Aorta (tissue), 5 donors: ENCODE results near the gene MREG. TPM values are rescaled to one million over a fixed set of nuclear protein-coding genes. Genes with fewer than 3 reads are reported as not detected.
"Not testable (repeated sequence)": the region's sequence is repeated elsewhere in the genome, so short reads cannot be mapped to it uniquely, and the experiment has no call there.

Experiments
- ATAC-seq: fragments of 200-7000 bp; cut with Tn5 transposase; one replicate; pipeline ENCODE4 v1.9.1; 2022; ENCODE audit warnings: moderate library complexity; ENCODE audit not compliant: low FRiP score
- DNase-seq, 2 donors: peaks; one replicate each; pipeline ENCODE4 v3.0.0-alpha.2; 2020
- H3K27ac ChIP-seq, 2 donors: one replicate each; pipeline ENCODE4 v1.5.1; 2013; ENCODE audit warnings: low read length in 2 of 2, mild to moderate bottlenecking in 2 of 2, moderate library complexity in 2 of 2, control low read depth in 1 of 2, inconsistent platforms in 1 of 2, low read depth in 1 of 2
- H3K27me3 ChIP-seq, 2 donors: one replicate each; pipeline ENCODE4 v1.6.1; 2013; ENCODE audit warnings: control low read depth in 1 of 2, low read length in 1 of 2, mild to moderate bottlenecking in 1 of 2, moderate library complexity in 1 of 2; ENCODE audit not compliant: insufficient read depth in 2 of 2, control insufficient read depth in 1 of 2
- H3K36me3 ChIP-seq, 2 donors: one replicate each; pipeline ENCODE4 v1.6.1; 2013; ENCODE audit warnings: control low read depth in 1 of 2, low read length in 1 of 2, mild to moderate bottlenecking in 1 of 2; ENCODE audit not compliant: insufficient read depth in 2 of 2, control insufficient read depth in 1 of 2
- H3K4me1 ChIP-seq, 2 donors: one replicate each; pipeline ENCODE4 v1.6.1; 2013; ENCODE audit warnings: low read length in 2 of 2, control low read depth in 1 of 2, mild to moderate bottlenecking in 1 of 2, moderate library complexity in 1 of 2; ENCODE audit not compliant: insufficient read depth in 2 of 2, control insufficient read depth in 1 of 2
- H3K4me3 ChIP-seq, 2 donors: one replicate each; pipeline ENCODE4 v1.5.1; 2013; ENCODE audit warnings: low read length in 2 of 2, control low read depth in 1 of 2, mild to moderate bottlenecking in 1 of 2
- H3K9me3 ChIP-seq: one replicate; pipeline ENCODE4 v1.6.1; 2013; ENCODE audit warnings: mild to moderate bottlenecking, low read length; ENCODE audit not compliant: control insufficient read depth
- WGBS, 2 donors: extraction: QIAGEN DNeasy Blood & Tissue Kit; methylation state at CpG; one replicate each; pipeline ENCODE4 v1.1.7; 2013; 5-methylcytosine and 5-hydroxymethylcytosine counted together
- intact Hi-C, 2 donors: fragments of 100-400 bp; cut with DNase I; formaldehyde crosslinking; loops; one replicate each; pipeline versions ENCODE4 v1.14.2 to v1.15.0; 2022
- polyA plus RNA-seq, 2 donors: library from polyadenylated mRNA; stranded (reverse); fragments of 200-250 nt; gene quantifications; one replicate each; pipeline ENCODE4 v1.2.3, GENCODE V29; 2013
- total RNA-seq, 2 donors: library from RNA; stranded (reverse); fragmentation: NEBNext Ultra II Directional; extraction: Animal tissue kit (Norgen Biotek cat#: 25700); gene quantifications; one replicate each; pipeline ENCODE4 v1.2.1, GENCODE V29; 2021
- donor health status: healthy with polysubstance abuse.
- donor health status: Bipolar disorder and iron deficiency.
- donor health status: DM: no; HTN: no; CAD: no.
- donor health status: DM: no; HTN: no; CAD: no.
- donor health status: DM: yes; HTN: yes; CAD: no.

Gene MREG
- total and polyA plus RNA-seq, 4 donors: 0.31 to 2.5 (median 1.7) TPM

DNA sequence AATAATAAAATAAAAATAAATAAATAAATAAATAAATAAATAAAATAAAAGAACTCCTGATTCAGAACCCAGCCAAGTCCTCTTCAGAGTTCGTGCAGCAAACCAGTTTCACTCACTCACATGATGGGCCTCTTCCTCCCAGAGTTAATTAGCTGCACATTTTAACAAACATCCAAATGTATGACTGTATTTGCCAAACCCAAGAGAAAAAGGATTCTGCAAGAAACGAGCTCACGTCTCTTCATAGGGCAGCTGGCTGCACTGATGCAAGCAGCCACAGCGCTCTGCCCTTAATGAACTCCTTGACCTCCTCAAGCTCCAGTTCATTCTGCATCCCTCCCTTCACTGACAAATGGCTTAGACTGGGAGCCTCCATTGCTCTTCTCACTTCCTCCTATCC is 55.1 kb downstream of the MREG start:
- WGBS, 2 donors: 91 to 93% methylated on average over 4 of the region's 4 CpGs
- H3K27me3 ChIP-seq: no peaks in the 10 kb centered on the region
- H3K36me3 ChIP-seq: no peaks in the 10 kb centered on the region
- H3K4me1 ChIP-seq: no peaks in the 10 kb centered on the region
- H3K4me3 ChIP-seq: no peak overlapping the region
- H3K27ac ChIP-seq: no peak overlapping the region
- no peak for ATAC-seq
- intact Hi-C loops: no loop called here
- no peaks in the 10 kb centered on the region for H3K9me3 ChIP-seq
- DNase-seq: no peak

GRCh38 chr2:215957354-215958122 is 55.8 kb downstream of the MREG start:
- H3K9me3 ChIP-seq, DNase-seq, H3K4me3 ChIP-seq, ATAC-seq, H3K27me3 ChIP-seq, H3K4me1 ChIP-seq, H3K36me3 ChIP-seq, H3K27ac ChIP-seq, intact Hi-C loops: not testable (repeated sequence)
- 95 to 96% methylated on average over 10 of the region's 10 CpGs for WGBS, 2 donors

- Histone ChIP-seq H3K36me3 (no peaks in the 10 kb centered on the region), H3K4me1 (no peaks in the 10 kb centered on the region), H3K4me3 (no peak overlapping the region), H3K9me3 (no peaks in the 10 kb centered on the region), H3K27ac (no peak overlapping the region), H3K27me3 (no peaks in the 10 kb centered on the region)
- 77 to 84% methylated on average over 4 of the region's 4 CpGs for WGBS, 2 donors
- no peak for ATAC-seq
- DNase-seq: no peak
- intact Hi-C loops: no loop called here
These were observed 60.3 kb downstream of the MREG start for GRCh38 chr2:215952860-215953637.

DNA sequence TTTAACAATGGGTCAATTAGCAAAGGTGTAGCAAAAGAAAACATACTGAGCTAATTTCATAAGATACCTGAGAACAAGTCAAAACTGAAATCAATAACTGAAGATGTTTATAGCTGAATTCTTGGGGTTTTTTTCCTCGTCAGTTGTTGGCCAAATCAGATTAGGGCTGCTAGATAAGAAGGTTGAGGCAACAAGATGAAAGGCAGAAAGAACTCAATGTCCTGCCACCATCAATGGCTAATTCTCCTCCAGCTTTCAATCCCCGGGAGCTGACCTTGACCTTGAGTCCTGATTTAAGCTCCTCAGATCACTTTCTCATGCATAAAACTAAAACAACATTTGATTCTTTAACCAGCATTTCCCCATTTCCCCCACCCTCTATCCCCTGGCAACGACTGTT is 61.8 kb downstream of the MREG start:
- WGBS, 2 donors: 70 to 84% methylated on average over 3 of the region's 3 CpGs
- H3K27ac ChIP-seq: no peak overlapping the region
- no peak for ATAC-seq

GRCh38 chr2:215949991-215950404 is 63.4 kb downstream of the MREG start:
- no peak for ATAC-seq
- no peak for DNase-seq
- Histone ChIP-seq H3K27me3 (no peaks in the 10 kb centered on the region), H3K4me1 (no peaks in the 10 kb centered on the region), H3K36me3 (no peaks in the 10 kb centered on the region), H3K27ac (no peak overlapping the region), H3K9me3 (no peaks in the 10 kb centered on the region), H3K4me3 (no peak overlapping the region)
- intact Hi-C loops: loop anchor here in 1 of 2 donors (1.0 kb wide), 1 partner anchor 73 kb away; no protein-coding TSS in a partner anchor
- WGBS, 2 donors: 61 to 62% methylated on average over 3 of the region's 3 CpGs

More for the DNA sequence above, 61.8 kb downstream of the MREG start:
- DNase-seq: no peak
- Histone ChIP-seq H3K36me3 (no peaks in the 10 kb centered on the region), H3K4me1 (no peaks in the 10 kb centered on the region), H3K9me3 (no peaks in the 10 kb centered on the region), H3K4me3 (no peak overlapping the region), H3K27me3 (no peaks in the 10 kb centered on the region)
- intact Hi-C loops: no loop called here

DNA sequence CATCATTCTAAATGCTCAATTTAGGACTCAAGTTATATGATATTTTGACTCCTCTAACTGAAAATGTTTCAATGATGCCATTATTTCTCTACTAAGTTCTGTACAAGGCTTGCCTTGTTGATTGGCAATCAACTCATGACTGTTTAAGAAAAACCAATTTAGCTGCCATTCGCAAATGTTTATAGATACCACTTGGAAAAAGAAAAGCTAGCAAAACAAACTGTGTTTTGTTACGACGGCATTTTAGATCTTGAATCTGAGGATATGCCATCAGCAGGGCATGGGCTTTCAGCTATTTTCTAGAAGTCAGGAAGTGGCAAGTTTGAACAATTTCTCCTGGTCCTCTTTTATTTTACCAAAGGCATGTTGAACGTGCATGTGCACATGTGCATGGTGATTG is 65.3 kb downstream of the MREG start:
- intact Hi-C loops: no loop called here

DNA sequence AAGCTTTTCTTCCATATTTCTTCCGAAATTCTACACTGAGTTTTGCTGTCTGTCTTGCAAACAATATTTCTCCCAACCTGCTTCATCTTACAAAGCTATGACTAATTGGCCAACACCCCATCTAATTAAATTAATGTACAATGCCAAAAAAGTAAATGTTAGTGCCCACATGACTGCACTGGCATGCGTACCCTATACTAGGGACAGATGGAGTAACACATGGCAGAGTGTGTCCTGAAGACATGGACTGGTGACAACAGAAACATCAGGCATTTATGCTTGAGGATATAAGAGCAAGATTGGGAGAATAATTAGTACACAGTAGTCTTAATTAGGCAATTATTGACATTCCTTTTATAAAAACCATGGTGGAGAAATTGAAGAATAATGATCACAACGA is 66.8 kb downstream of the MREG start:
- H3K4me3 ChIP-seq: no peak overlapping the region
- no peaks in the 10 kb centered on the region for H3K36me3 ChIP-seq
- WGBS, 2 donors: 31 to 32% methylated on average over 3 of the region's 3 CpGs
- no peaks in the 10 kb centered on the region for H3K9me3 ChIP-seq
- H3K4me1 ChIP-seq: no peaks in the 10 kb centered on the region
- no peak for DNase-seq
- intact Hi-C loops: no loop called here
- no peak overlapping the region for H3K27ac ChIP-seq
- no peaks in the 10 kb centered on the region for H3K27me3 ChIP-seq
- ATAC-seq: no peak

More for the DNA sequence above, 65.3 kb downstream of the MREG start:
- H3K4me3 ChIP-seq: no peak overlapping the region
- H3K4me1 ChIP-seq: no peaks in the 10 kb centered on the region
- H3K36me3 ChIP-seq: no peaks in the 10 kb centered on the region
- ATAC-seq (no peak), DNase-seq (no peak)
- H3K27ac ChIP-seq: no peak overlapping the region
- 79 to 88% methylated on average over 4 of the region's 4 CpGs for WGBS, 2 donors
- H3K27me3 ChIP-seq: no peaks in the 10 kb centered on the region
- H3K9me3 ChIP-seq: no peaks in the 10 kb centered on the region

DNA sequence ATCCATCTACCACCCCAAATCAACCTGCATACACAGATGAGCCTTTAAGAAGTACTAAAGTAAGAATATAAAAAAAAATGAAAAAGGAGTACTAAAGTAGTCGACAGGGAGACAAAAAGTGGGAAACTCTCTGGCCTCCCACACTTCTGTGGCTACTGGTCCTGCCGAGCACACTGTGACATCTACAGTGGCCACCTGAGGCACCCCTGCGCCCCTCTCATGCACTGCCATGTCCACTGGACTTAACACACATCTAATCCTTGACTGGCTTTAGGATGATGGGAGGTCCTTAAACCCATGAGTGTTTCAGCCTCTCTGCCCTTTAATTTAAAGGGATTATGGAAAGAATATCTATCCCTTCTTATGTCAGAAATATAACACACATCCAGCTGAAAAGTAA is 71.2 kb downstream of the MREG start:
- ATAC-seq (no peak), DNase-seq (no peak)
- Histone ChIP-seq H3K4me3 (no peak overlapping the region), H3K36me3 (no peaks in the 10 kb centered on the region), H3K27ac (no peak overlapping the region), H3K9me3 (no peaks in the 10 kb centered on the region), H3K4me1 (no peaks in the 10 kb centered on the region), H3K27me3 (no peaks in the 10 kb centered on the region)
- intact Hi-C loops: no loop called here
- WGBS, 2 donors: 93 to 97% methylated on average over 3 of the region's 3 CpGs

GRCh38 chr2:215941726-215942125 is 71.6 kb downstream of the MREG start:
- Histone ChIP-seq H3K9me3 (no peaks in the 10 kb centered on the region), H3K4me3 (no peak overlapping the region), H3K27me3 (no peaks in the 10 kb centered on the region), H3K36me3 (no peaks in the 10 kb centered on the region), H3K4me1 (no peaks in the 10 kb centered on the region), H3K27ac (no peak overlapping the region)
- DNase-seq (no peak), ATAC-seq (no peak)
- WGBS, 2 donors: 100% methylated on average over 1 of the region's 1 CpG
- intact Hi-C loops: no loop called here
